Fibroblast of pulmonary artery (primary cell): ENCODE measurements around the gene CAMTA1.

Source experiments
- DNase-seq: peaks from one replicate; pipeline ENCODE4 v3.0.0-alpha.2; 2010; ENCODE audit warnings: low read depth
- H3K4me3 ChIP-seq: replicated peaks from 2 replicates; pipeline ENCODE4 v1.5.1; 2011; ENCODE audit warnings: low read depth, mild to moderate bottlenecking, control low read depth, low read length, moderate library complexity
- TF ChIP-seq, protein P1 (sequence below): IDR thresholded peaks from 2 replicates; pipeline ENCODE4 v1.5.1; 2011; ENCODE audit warnings: mild to moderate bottlenecking, control low read depth, low read length, inconsistent platforms; ENCODE audit errors: missing control alignments

CAMTA1 gene

DNA sequence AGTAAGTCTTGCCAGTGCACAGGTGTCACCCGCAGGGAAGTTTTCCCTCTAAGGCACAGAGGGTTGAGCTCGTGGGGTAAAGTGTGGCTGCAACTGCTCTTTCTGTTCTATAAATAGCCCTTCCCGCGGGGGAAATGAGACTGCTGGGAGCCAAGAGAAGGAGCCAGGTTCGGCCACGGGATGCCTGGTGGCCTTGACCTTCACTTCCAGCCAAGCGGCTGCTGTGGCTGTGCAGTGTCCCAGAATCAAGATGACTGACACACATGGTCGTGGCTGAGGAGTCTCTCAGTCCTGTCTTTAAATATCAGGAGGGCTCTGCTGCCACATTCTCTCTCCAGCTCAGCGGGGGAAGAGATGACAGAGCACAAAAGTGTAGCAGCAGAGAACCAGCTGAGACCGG lies 831.7 kb downstream of the CAMTA1 start:
- H3K4me3 ChIP-seq: no peak overlapping the region
- no peak for DNase-seq
- TF ChIP-seq, protein P1, sequence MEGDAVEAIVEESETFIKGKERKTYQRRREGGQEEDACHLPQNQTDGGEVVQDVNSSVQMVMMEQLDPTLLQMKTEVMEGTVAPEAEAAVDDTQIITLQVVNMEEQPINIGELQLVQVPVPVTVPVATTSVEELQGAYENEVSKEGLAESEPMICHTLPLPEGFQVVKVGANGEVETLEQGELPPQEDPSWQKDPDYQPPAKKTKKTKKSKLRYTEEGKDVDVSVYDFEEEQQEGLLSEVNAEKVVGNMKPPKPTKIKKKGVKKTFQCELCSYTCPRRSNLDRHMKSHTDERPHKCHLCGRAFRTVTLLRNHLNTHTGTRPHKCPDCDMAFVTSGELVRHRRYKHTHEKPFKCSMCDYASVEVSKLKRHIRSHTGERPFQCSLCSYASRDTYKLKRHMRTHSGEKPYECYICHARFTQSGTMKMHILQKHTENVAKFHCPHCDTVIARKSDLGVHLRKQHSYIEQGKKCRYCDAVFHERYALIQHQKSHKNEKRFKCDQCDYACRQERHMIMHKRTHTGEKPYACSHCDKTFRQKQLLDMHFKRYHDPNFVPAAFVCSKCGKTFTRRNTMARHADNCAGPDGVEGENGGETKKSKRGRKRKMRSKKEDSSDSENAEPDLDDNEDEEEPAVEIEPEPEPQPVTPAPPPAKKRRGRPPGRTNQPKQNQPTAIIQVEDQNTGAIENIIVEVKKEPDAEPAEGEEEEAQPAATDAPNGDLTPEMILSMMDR: no peak

DNA sequence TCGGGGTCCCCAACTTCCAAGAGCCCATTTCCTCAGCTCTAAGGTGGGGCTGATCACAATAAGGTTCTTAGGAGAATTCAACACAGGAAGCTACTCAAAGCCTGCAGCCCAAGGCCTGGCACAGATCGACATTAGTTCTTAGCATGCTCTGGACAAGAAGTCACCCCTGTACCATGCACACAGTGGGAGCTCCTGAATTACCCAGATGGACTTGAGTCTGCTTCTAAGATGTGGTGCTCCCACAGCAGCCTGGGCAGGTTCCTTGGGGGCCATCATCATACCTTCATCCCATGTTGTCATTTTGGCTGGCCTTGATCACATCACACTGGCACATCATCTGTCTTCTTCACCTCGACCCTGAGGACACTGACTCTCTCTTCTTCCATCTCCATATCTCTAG lies 832.6 kb downstream of the CAMTA1 start:
- DNase-seq: no peak
- TF ChIP-seq, protein P1: no peak
- no peak overlapping the region for H3K4me3 ChIP-seq

DNA sequence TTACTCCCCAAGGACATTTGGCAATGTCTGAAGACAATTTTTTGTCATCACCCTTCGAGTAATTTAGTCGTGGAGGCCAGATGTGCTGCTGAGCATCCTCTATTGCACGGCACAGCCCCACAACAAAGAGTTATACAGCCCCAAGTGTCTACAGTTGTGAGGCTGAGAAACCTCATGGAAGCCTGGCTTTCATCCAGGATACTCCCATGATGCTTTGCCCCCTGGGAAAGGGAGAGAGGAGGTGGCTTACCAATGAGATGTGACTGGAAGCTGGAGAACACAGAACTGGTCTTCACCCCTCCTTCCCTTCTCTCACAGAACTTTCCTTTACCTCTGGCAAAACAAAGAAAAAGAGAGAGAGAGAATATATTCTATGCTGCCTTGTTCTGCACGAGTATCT lies 834.9 kb downstream of the CAMTA1 start:
- TF ChIP-seq, protein P1: no peak
- no peak for DNase-seq
- H3K4me3 ChIP-seq: no peak overlapping the region

DNA sequence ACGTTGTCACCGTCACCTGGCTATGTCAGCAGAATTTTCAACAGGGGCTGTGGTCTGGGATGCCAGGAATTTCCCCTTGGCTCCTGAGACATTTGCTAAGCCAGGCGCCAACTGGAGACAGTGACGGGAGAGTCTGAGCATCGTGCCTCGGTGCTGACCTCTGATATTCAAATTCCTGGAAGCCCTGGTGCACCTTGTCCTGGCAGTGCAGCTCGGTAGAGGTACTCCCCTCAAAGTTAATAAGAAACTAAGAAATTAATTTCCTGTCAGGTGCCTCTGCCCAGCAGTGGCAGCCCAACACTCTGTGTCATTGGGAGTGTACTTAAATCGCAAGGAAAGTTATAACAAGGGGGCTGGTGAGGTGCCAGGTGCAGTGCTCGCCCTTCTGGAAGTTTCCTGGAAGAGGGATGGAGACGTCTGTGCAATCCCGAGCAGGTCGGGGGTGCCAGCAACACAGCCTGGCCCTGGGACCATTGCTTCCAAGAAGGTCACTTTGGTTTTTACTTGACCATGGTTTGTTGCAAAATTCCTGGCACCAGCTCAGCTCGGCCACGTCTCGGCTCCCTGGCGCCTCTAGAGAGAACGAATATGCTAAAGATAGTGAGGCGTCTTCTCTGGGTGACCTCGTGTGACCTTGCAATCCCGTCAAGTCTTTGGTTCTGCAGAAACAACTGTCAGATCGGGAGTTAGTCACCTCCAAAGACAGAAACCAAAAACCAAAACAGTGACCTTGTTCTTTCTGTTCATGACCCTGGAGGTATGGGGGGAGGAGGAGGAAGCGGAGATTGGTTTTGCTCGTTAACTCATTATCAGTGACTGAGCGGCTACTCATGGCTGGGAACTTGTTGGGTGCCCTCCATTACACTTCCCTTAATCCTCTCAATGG lies 836.3 kb downstream of the CAMTA1 start:
- TF ChIP-seq, protein P1: no peak

DNA sequence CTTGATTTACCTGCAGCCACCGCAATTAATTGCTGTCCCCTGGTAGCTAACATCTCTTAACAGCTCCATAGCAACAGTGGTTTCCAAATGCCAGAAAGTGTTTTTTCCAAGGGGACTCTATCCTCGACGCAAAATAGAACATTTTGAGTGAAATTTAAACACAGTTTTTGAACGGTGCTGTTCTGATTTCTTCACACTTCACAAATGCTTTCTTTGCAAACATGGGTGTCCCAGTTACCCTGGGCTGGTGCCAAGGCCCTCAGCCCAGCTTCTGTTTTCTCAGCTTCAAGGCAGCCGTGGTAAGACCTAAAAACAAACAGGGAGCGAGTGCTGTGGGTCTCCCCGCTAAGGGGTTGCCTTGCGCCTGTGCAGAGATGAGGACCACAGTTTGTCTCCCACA lies 838.6 kb downstream of the CAMTA1 start:
- H3K4me3 ChIP-seq: no peak overlapping the region
- no peak for DNase-seq
- TF ChIP-seq, protein P1: no peak

More for the DNA sequence above, 836.3 kb downstream of the CAMTA1 start:
- no peak overlapping the region for H3K4me3 ChIP-seq
- no peak for DNase-seq

DNA sequence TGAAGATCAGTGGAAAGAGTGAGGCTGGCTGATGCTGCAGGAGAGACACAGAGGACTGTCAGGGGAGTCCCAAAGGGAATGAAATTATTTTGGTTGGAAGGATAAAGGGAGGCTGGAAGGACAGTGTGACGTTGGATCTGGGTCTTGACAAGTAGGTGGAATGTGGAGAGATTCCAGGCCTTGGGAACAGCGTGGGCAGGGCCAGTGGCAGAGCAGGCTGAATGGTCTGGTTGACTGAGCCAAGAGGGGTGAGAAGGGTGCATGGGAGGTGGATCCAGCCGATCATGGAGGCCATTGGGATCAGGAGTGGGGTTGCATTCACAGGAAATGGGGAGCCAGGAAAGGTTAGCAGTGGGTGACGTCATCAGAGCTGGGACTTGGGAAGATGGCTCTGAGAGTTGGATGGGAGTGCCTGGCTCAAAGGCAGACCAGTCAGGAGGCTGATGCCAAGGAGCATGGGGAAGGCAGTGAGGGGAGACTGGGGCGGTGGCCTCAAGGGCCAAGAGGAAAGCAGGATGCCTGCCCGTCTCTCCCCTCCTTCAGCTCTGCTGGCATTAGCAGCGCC lies 839.6 kb downstream of the CAMTA1 start:
- no peak overlapping the region for H3K4me3 ChIP-seq
- no peak for DNase-seq
- TF ChIP-seq, protein P1: no peak
